Fibroblast of lung (primary cell): ENCODE measurements around the gene HOXA1. TPM values are rescaled to one million over a fixed set of nuclear protein-coding genes. Genes with fewer than 3 reads are reported as not detected.
A peak's percentile ranks its signal among the peaks of the same experiment; 100 is the strongest.

Experiments used
- DNase-seq, 2 donors: peaks; one replicate each; pipeline versions ENCODE4 v3.0.0 to v3.0.0-alpha.2; 2010; ENCODE audit warnings: low read depth in 2 of 2
- H2AFZ ChIP-seq: 2 replicates; pipeline ENCODE4 v1.5.1; 2012; ENCODE audit warnings: low read length, control low read depth, inconsistent platforms
- H3K27ac ChIP-seq: 2 replicates; pipeline ENCODE4 v1.5.1; 2011; ENCODE audit warnings: low read length, control low read depth; ENCODE audit not compliant: insufficient read depth
- H3K27me3 ChIP-seq: 2 replicates; pipeline ENCODE4 v1.5.1; 2011; ENCODE audit warnings: mild to moderate bottlenecking, low read length; ENCODE audit not compliant: control insufficient read depth, insufficient read depth
- H3K36me3 ChIP-seq: 2 replicates; pipeline ENCODE4 v1.5.1; 2011; ENCODE audit warnings: low read length; ENCODE audit not compliant: control insufficient read depth, insufficient read depth
- H3K4me1 ChIP-seq: 2 replicates; pipeline ENCODE4 v1.5.1; 2011; ENCODE audit warnings: low read length; ENCODE audit not compliant: control insufficient read depth, insufficient read depth; ENCODE audit errors: extremely low read depth
- H3K4me2 ChIP-seq: 2 replicates; pipeline ENCODE4 v1.5.1; 2011; ENCODE audit warnings: low read length, control low read depth; ENCODE audit not compliant: insufficient read depth; ENCODE audit errors: extremely low read depth
- H3K4me3 ChIP-seq, 4 experiments: fragments of 200-600 bp in 1 of 4; sonication (generic) in 1 of 4; replicated peaks in 1 of 4; 2 replicates each; pipeline ENCODE4 v1.5.1; 2011 to 2016; ENCODE audit warnings: low read length in 4 of 4, low read depth in 3 of 4, mild to moderate bottlenecking in 3 of 4, control low read depth in 2 of 4, inconsistent platforms in 1 of 4, mixed read lengths in 1 of 4; ENCODE audit not compliant: insufficient read depth in 1 of 4; ENCODE audit errors: control extremely low read depth in 1 of 4
- H3K79me2 ChIP-seq: 2 replicates; pipeline ENCODE4 v1.5.1; 2012; ENCODE audit warnings: mild to moderate bottlenecking, low read length, inconsistent platforms; ENCODE audit not compliant: control insufficient read depth, insufficient read depth
- H3K9ac ChIP-seq: 2 replicates; pipeline ENCODE4 v1.5.1; 2011; ENCODE audit warnings: mild to moderate bottlenecking, low read length, control low read depth; ENCODE audit not compliant: insufficient read depth
- H3K9me3 ChIP-seq: 2 replicates; pipeline ENCODE4 v1.5.1; 2012; ENCODE audit warnings: low read depth, low read length; ENCODE audit not compliant: control insufficient read depth, insufficient read depth
- H4K20me1 ChIP-seq: 2 replicates; pipeline ENCODE4 v1.5.1; 2011; ENCODE audit warnings: low read length; ENCODE audit not compliant: control insufficient read depth, insufficient read depth; ENCODE audit errors: extremely low read depth
- CTCF ChIP-seq, 2 donors: IDR thresholded peaks in 1 of 2; conservative IDR thresholded peaks in 1 of 2; 1 replicate in 1 of 2; 2 replicates in 1 of 2; pipeline ENCODE4 v1.5.1; 2011 to 2012; ENCODE audit warnings: low read length in 2 of 2, control low read depth in 1 of 2, inconsistent platforms in 1 of 2, low read depth in 1 of 2, mild to moderate bottlenecking in 1 of 2
- EZH2 ChIP-seq: IDR thresholded peaks from 2 replicates; pipeline ENCODE4 v1.5.1; 2012; ENCODE audit warnings: low read length, control low read depth, mild to moderate bottlenecking; ENCODE audit errors: missing control alignments
- polyA plus RNA-seq, 2 donors: library from polyadenylated mRNA; depleted of rRNA in 1 of 2; stranded (reverse) in 1 of 2; unstranded in 1 of 2; fragments of >200 nt; gene quantifications; 2 replicates each; pipeline ENCODE4 v1.2.1, GENCODE V29; 2011 to 2012; ENCODE audit warnings: missing spikeins in 1 of 2
- total RNA-seq: library from RNA; depleted of rRNA; stranded (reverse); fragments of >200 nt; gene quantifications from 2 replicates; pipeline ENCODE4 v1.2.1, GENCODE V29; 2014

Gene HOXA1
- total and polyA plus RNA-seq, 2 donors (not counting 1 experiment from before 2014, with no cell fraction given), result 0.50 to 0.83 TPM

- Histone ChIP-seq H3K4me2 (peak overlapping the region; percentile 64), H3K9me3 (no peaks in the 10 kb centered on the region), H3K36me3 (no peaks in the 10 kb centered on the region), H3K4me3 (peak overlapping the region; percentile 33 to 93 (median 69)), H3K79me2 (peaks cover 41% of the 10 kb centered on the region), H3K4me1 (no peaks in the 10 kb centered on the region), H3K27ac (no peak overlapping the region), H3K9ac (peak overlapping the region; percentile 9), H4K20me1 (no peaks in the 10 kb centered on the region), H2AFZ (peak overlapping the region; percentile 27), H3K27me3 (no peaks in the 10 kb centered on the region)
- TF ChIP-seq EZH2 (no peak), CTCF (conservative IDR thresholded peaks at IDR 0.05 in 1 of 2, IDR thresholded peaks at IDR 0.05 in 1 of 2; ENCODE audit: low read depth in 1 of 2, low read length in 2 of 2) (no peak)
- DNase-seq, result no peak
Observed at GRCh38 chr7:27095050-27095896, 527 bp downstream of the HOXA1 start.

- Histone ChIP-seq H3K9ac (no peak overlapping the region), H3K4me2 (no peak overlapping the region), H3K79me2 (peaks cover 33% of the 10 kb centered on the region), H3K4me1 (no peaks in the 10 kb centered on the region), H4K20me1 (no peaks in the 10 kb centered on the region), H3K4me3 (peak overlapping the region in 1 of 4 experiments; percentile 93), H3K9me3 (no peaks in the 10 kb centered on the region), H3K27ac (no peak overlapping the region), H3K36me3 (no peaks in the 10 kb centered on the region), H2AFZ (no peak overlapping the region), H3K27me3 (no peaks in the 10 kb centered on the region)
- no peak for TF ChIP-seq EZH2
- TF ChIP-seq CTCF (conservative IDR thresholded peaks at IDR 0.05 in 1 of 2, IDR thresholded peaks at IDR 0.05 in 1 of 2; ENCODE audit: low read depth in 1 of 2, low read length in 2 of 2), result no peak
- no peak for DNase-seq
Observed at GRCh38 chr7:27094304-27095049, 1.3 kb downstream of the HOXA1 start.

GRCh38 chr7:27093184-27093895 is 2.5 kb downstream of the HOXA1 start:
- Histone ChIP-seq H3K4me3 (no peak overlapping the region), H3K4me1 (no peaks in the 10 kb centered on the region), H4K20me1 (no peaks in the 10 kb centered on the region), H3K36me3 (no peaks in the 10 kb centered on the region), H3K79me2 (peaks cover 22% of the 10 kb centered on the region), H3K4me2 (no peak overlapping the region), H3K9ac (no peak overlapping the region), H3K27ac (no peak overlapping the region), H3K9me3 (no peaks in the 10 kb centered on the region), H2AFZ (no peak overlapping the region), H3K27me3 (no peaks in the 10 kb centered on the region)
- DNase-seq, result no peak
- TF ChIP-seq EZH2 (no peak), CTCF (conservative IDR thresholded peaks at IDR 0.05 in 1 of 2, IDR thresholded peaks at IDR 0.05 in 1 of 2; ENCODE audit: low read depth in 1 of 2, low read length in 2 of 2) (no peak)
